K562 (cell line): ENCODE measurements around the gene DBI. TPM values are rescaled to one million over a fixed set of nuclear protein-coding genes. Genes with fewer than 3 reads are reported as not detected.

ENCODE experiments used
- ATAC-seq: fragments of 200-7000 bp; cut with Tn5 transposase; 3 replicates; pipeline ENCODE4 v1.9.1; 2020; ENCODE audit warnings: moderate library complexity
- BruUV-seq: library from RNA; stranded (reverse); fragments of 400-500 nt; replicated peaks from 2 replicates; lab custom pipeline; 2021; lab: Mats Ljungman, UMichigan
- CTCF ChIA-PET: fragments of 300-600 bp; formaldehyde crosslinking; extraction: SDS; loops from one replicate; lab custom pipeline; 2021; ENCODE audit warnings: low intra/inter-chr PET ratio; lab: Yijun Ruan, JAX
- POLR2A ChIA-PET: fragments of 300-600, 350-650 bp; sonication (Branson Sonifier 250); formaldehyde crosslinking; extraction: SDS; loops from one replicate; lab custom pipeline; 2021; ENCODE audit warnings: antibody characterized with exemption, inconsistent platforms; lab: Yijun Ruan, JAX
- DNase-seq, 4 experiments: peaks; one replicate each; pipeline versions ENCODE4 v3.0.0 to v3.0.0-alpha.2; 2011 to 2018; ENCODE audit warnings: low spot score in 3 of 4, mixed read lengths in 3 of 4; ENCODE audit errors: extremely low read depth in 1 of 4
- FAIRE-seq: peaks from 2 replicates; lab custom pipeline; 2011; peaks lifted over from hg19 to GRCh38; lab: Jason Lieb, UNC
- H2AFZ ChIP-seq: 2 replicates; pipeline ENCODE4 v1.6.0; 2011; ENCODE audit warnings: low read depth, low read length, control low read depth, inconsistent platforms
- H3K27ac ChIP-seq: fragments of 200-600 bp; 3 replicates; pipeline ENCODE4 v1.8.0; 2011; ENCODE audit warnings: low read depth, mild to moderate bottlenecking, control low read depth, inconsistent platforms, low read length, moderate library complexity, mixed read lengths; ENCODE audit errors: extremely low read depth
- H3K27me3 ChIP-seq, 2 experiments: fragments of 300-600 bp in 1 of 2; 2 replicates in 1 of 2; 3 replicates in 1 of 2; pipeline versions ENCODE4 v1.6.0 to v1.8.0; 2011; ENCODE audit warnings: inconsistent platforms in 2 of 2, low read length in 2 of 2, mild to moderate bottlenecking in 1 of 2, mixed read lengths in 1 of 2, moderate library complexity in 1 of 2; ENCODE audit not compliant: control insufficient read depth in 2 of 2, insufficient read depth in 2 of 2
- H3K36me3 ChIP-seq: fragments of 300-600 bp; 3 replicates; pipeline ENCODE4 v1.8.0; 2011; ENCODE audit warnings: mild to moderate bottlenecking, low read length, inconsistent platforms; ENCODE audit not compliant: control insufficient read depth, insufficient read depth
- H3K4me1 ChIP-seq, 2 experiments: fragments of 200-600 bp in 1 of 2; replicated peaks in 1 of 2; 2 replicates in 1 of 2; 3 replicates in 1 of 2; pipeline versions ENCODE4 v1.5.1 to v1.8.0; 2011; ENCODE audit warnings: inconsistent platforms in 2 of 2, low read length in 2 of 2, mild to moderate bottlenecking in 1 of 2, mixed read lengths in 1 of 2, moderate library complexity in 1 of 2; ENCODE audit not compliant: control insufficient read depth in 2 of 2, insufficient read depth in 2 of 2
- H3K4me2 ChIP-seq: 2 replicates; pipeline ENCODE4 v1.6.1; 2011; ENCODE audit warnings: low read length, control low read depth, inconsistent platforms, mixed read lengths; ENCODE audit not compliant: insufficient read depth
- H3K4me3 ChIP-seq: fragments of 200-600 bp; sonication (generic), shearing (Covaris generic); 2 replicates; pipeline ENCODE4 v1.5.1; 2016; ENCODE audit warnings: control low read depth, inconsistent platforms
- H3K79me2 ChIP-seq: fragments of 200-600 bp; 3 replicates; pipeline ENCODE4 v1.8.0; 2011; ENCODE audit warnings: low read length, inconsistent platforms; ENCODE audit not compliant: control insufficient read depth, insufficient read depth
- H3K9ac ChIP-seq, 2 experiments: 2 replicates each; pipeline versions ENCODE4 v1.6.0 to v1.6.1; 2011; ENCODE audit warnings: low read depth in 2 of 2, low read length in 2 of 2, control low read depth in 1 of 2, inconsistent platforms in 1 of 2, mild to moderate bottlenecking in 1 of 2, mixed read lengths in 1 of 2; ENCODE audit not compliant: insufficient read depth in 1 of 2
- H3K9me1 ChIP-seq: one replicate; pipeline ENCODE4 v1.6.0; 2011; ENCODE audit warnings: inconsistent platforms, mild to moderate bottlenecking, low read length, moderate library complexity; ENCODE audit not compliant: control insufficient read depth, insufficient read depth
- H3K9me3 ChIP-seq: replicated peaks from 2 replicates; pipeline ENCODE4 v1.5.1; 2011; ENCODE audit warnings: low read depth, low read length, inconsistent platforms; ENCODE audit not compliant: control insufficient read depth, insufficient read depth
- H4K20me1 ChIP-seq: replicated peaks from 2 replicates; pipeline ENCODE4 v1.6.1; 2011; ENCODE audit warnings: low read length, inconsistent platforms, mixed read lengths; ENCODE audit not compliant: control insufficient read depth, insufficient read depth
- CGGBP1 ChIP-seq: fragments of 250-450 bp; sonication (Bioruptor Pico); IDR thresholded peaks from 2 replicates; pipeline ENCODE4 v1.9.0; 2021; ENCODE audit warnings: mild to moderate bottlenecking
- EHMT2 ChIP-seq: fragments of 450-650 bp; IDR thresholded peaks from 2 replicates; pipeline ENCODE4 v1.6.1; 2018; ENCODE audit warnings: antibody characterized with exemption
- GATAD2B ChIP-seq: fragments of 450-650 bp; IDR thresholded peaks from 2 replicates; pipeline ENCODE4 v1.6.1; 2017; ENCODE audit warnings: mild to moderate bottlenecking, borderline replicate concordance
- KLF13 ChIP-seq: fragments of 450-650 bp; IDR thresholded peaks from 2 replicates; pipeline ENCODE4 v1.6.1; 2016; ENCODE audit warnings: missing genetic modification characterization, low read depth, mild to moderate bottlenecking, missing compliant biosample characterization, moderate library complexity, borderline replicate concordance
- NFATC3 ChIP-seq: fragments of 450-650 bp; IDR thresholded peaks from 2 replicates; pipeline ENCODE4 v1.6.1; 2017; ENCODE audit warnings: mild to moderate bottlenecking
- TEAD4 ChIP-seq, 2 experiments: sonication (generic) in 1 of 2; formaldehyde crosslinking in 1 of 2; IDR thresholded peaks; 2 replicates each; pipeline versions ENCODE4 v1.6.1 to v1.8.0; 2012 to 2022; ENCODE audit warnings: borderline replicate concordance in 1 of 2, inconsistent platforms in 1 of 2, low read length in 1 of 2, mild to moderate bottlenecking in 1 of 2, missing genetic modification reagents in 1 of 2
- ZFP1 ChIP-seq: fragments of 450-650 bp; formaldehyde crosslinking; IDR thresholded peaks from 2 replicates; pipeline ENCODE4 v1.4.0; 2020; ENCODE audit warnings: mild to moderate bottlenecking, mixed read lengths
- ZNF253 ChIP-seq: fragments of 250-450 bp; sonication (Bioruptor Pico); conservative IDR thresholded peaks from 2 replicates; pipeline ENCODE4 v1.6.1; 2021; ENCODE audit warnings: mild to moderate bottlenecking
- WGBS: fragments of 100-300 bp; shearing (Covaris generic); methylation state at CpG from one replicate; pipeline ENCODE4 v1.1.6; 2016; ENCODE audit warnings: low coverage, mixed read lengths; ENCODE audit not compliant: insufficient coverage; ENCODE audit errors: missing lambda C conversion rate; 5-methylcytosine and 5-hydroxymethylcytosine counted together
- in situ Hi-C: fragments of 300-500 bp; cut with MboI; formaldehyde crosslinking; loops from 4 replicates; pipeline ENCODE4 v1.15.0; 2018; ENCODE audit warnings: inconsistent platforms, mixed read lengths
- intact Hi-C: fragments of 100-400 bp; cut with micrococcal nuclease; formaldehyde crosslinking; loops from 2 replicates; pipeline ENCODE4 v1.14.2; 2022
- polyA plus RNA-seq, 8 experiments: library from polyadenylated mRNA; depleted of rRNA in 4 of 8; stranded (reverse) in 5 of 8; unstranded in 3 of 8; fragments of >200 nt; fragmentation: Nextera tagmentation in 2 of 8; fragmentation: Illumina TruSeq in 1 of 8; extraction: Ambion mirVana in 2 of 8; extraction: Trizol in 1 of 8; gene quantifications; 2 replicates each; pipeline versions ENCODE4 v1.2.1 to v1.2.3, GENCODE V29; 2011 to 2014; ENCODE audit warnings: inconsistent platforms in 1 of 8, missing spikeins in 1 of 8
- total RNA-seq, 7 experiments: library from RNA; depleted of rRNA in 6 of 7; stranded (reverse); fragments of >200 nt in 6 of 7; fragmentation: Illumina TruSeq in 2 of 7; extraction: Trizol in 2 of 7; gene quantifications; 2 replicates each; pipeline versions ENCODE4 v1.2.1 to v1.2.3, GENCODE V29; 2011 to 2021; ENCODE audit warnings: low replicate concordance in 1 of 7
- TF ChIP-seq, protein P1 (sequence below): fragments of 250-450 bp; sonication (Bioruptor Pico); IDR thresholded peaks from 2 replicates; pipeline ENCODE4 v1.8.0; 2021; ENCODE audit warnings: borderline replicate concordance, mild to moderate bottlenecking, moderate library complexity; ENCODE audit not compliant: poor library complexity, severe bottlenecking

The DBI gene
- total and polyA plus RNA-seq, 9 of the 15 experiments (the other 6 are each of a cell fraction or from before 2014, with no cell fraction given): 55.8 to 443 (median 194) TPM

GRCh38 chr2:119397196-119397595, 30.4 kb downstream of the DBI start:
- intact Hi-C loops: no loop called here
- no peak for DNase-seq

More at GRCh38 chr2:119397196-119397595, 30.4 kb downstream of the DBI start:
- POLR2A ChIA-PET: interaction anchor here (0.6 kb wide), 1 partner anchor 105 kb away, joined by 3 read pairs; no protein-coding TSS in a partner anchor
- H3K9me1 ChIP-seq: no peaks in the 10 kb centered on the region
- no peak for TF ChIP-seq NFATC3
- no peak for TF ChIP-seq GATAD2B
- no peak for TF ChIP-seq ZNF253
- TF ChIP-seq EHMT2: no peak
- TF ChIP-seq CGGBP1: no peak
- TF ChIP-seq, protein P1, sequence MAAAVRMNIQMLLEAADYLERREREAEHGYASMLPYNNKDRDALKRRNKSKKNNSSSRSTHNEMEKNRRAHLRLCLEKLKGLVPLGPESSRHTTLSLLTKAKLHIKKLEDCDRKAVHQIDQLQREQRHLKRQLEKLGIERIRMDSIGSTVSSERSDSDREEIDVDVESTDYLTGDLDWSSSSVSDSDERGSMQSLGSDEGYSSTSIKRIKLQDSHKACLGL (CRISPR knock-in tag): no peak
- no peak for TF ChIP-seq ZFP1 (CRISPR knock-in tag)
- no peak for TF ChIP-seq TEAD4 (IDR thresholded peaks at IDR 0.05; ENCODE audit: low read length)
- no peak for TF ChIP-seq TEAD4 (CRISPR knock-in tag; IDR thresholded peaks at IDR 0.05; ENCODE audit: borderline replicate concordance)
- no peak for TF ChIP-seq KLF13
- TF ChIP-seq, all 486 proteins: peak for 0
- Histone ChIP-seq H3K9ac (no peak overlapping the region), H3K36me3 (no peaks in the 10 kb centered on the region), H3K4me1 (no peaks in the 10 kb centered on the region), H3K79me2 (no peaks in the 10 kb centered on the region), H3K27ac (no peak overlapping the region), H2AFZ (no peak overlapping the region), H4K20me1 (no peaks in the 10 kb centered on the region), H3K4me2 (no peak overlapping the region), H3K27me3 (peaks cover 21 to 38% of the 10 kb centered on the region in 2 experiments), H3K9me3 (no peaks in the 10 kb centered on the region), H3K4me3 (no peak overlapping the region)
- WGBS: 0% methylated on average over 4 of the region's 6 CpGs
- CTCF ChIA-PET: no interaction called here
- in situ Hi-C loops: no loop called here
- no TSS peak for BruUV-seq
- ATAC-seq: no peak
- no peak for FAIRE-seq
